ENCODE measurements around the gene LOC128125822.

Gene LOC128125822

GRCh38 chr6:63533952-63534351 lies 38.3 kb upstream of the LOC128125822 start:
- TF ChIP-seq ZBTB33 (IDR thresholded peaks at IDR 0.05; ENCODE audit: extremely low read depth, insufficient replicate concordance, low read length) (no peak), ATF3 (IDR thresholded peaks at IDR 0.05) (no peak), RAD21 (IDR thresholded peaks at IDR 0.05; ENCODE audit: low read depth) (no peak), ELF1 (IDR thresholded peaks at IDR 0.05; ENCODE audit: borderline replicate concordance, low read depth) (no peak), POLR2A (IDR thresholded peaks at IDR 0.05; ENCODE audit: borderline replicate concordance, extremely low read depth, insufficient read depth, insufficient read length) (no peak), POLR2AphosphoS5 (IDR thresholded peaks at IDR 0.05; ENCODE audit: low read depth, low read length) (no peak)
- H4K20me1 ChIP-seq (ENCODE audit: insufficient read depth), result no peaks in the 10 kb centered on the region
- intact Hi-C loops (cut with micrococcal nuclease), result no loop called here
- no peak overlapping the region for H3K4me2 ChIP-seq (ENCODE audit: low read length)
- H3K27ac ChIP-seq (ENCODE audit: low read depth, low read length), result no peak overlapping the region
- ATAC-seq (no peak), DNase-seq (ENCODE audit: low read depth, low spot score) (no peak)
- no peaks in the 10 kb centered on the region for H3K36me3 ChIP-seq (ENCODE audit: control insufficient read depth in 1 of 2, insufficient read depth in 2 of 2, low read length in 2 of 2)
- POLR2A ChIA-PET, result no interaction called here
- CTCF ChIA-PET, result no interaction called here
- no peak overlapping the region for H2AFZ ChIP-seq (ENCODE audit: low read depth, low read length, poor library complexity, severe bottlenecking)
- RAD21 ChIA-PET (ENCODE audit: low non-redundant PET in 1 of 2, low total read pairs in 2 of 2, uncharacterized antibody in 2 of 2, unreplicated experiment in 2 of 2), result no interaction called here
- no peaks in the 10 kb centered on the region for H3K9me3 ChIP-seq (ENCODE audit: control insufficient read depth in 1 of 2, insufficient read depth in 1 of 2, low read depth in 1 of 2, low read length in 2 of 2)
- H3K4me1 ChIP-seq (ENCODE audit: control insufficient read depth in 1 of 2, insufficient read depth in 2 of 2, low read length in 2 of 2), result peaks cover 12 to 22% of the 10 kb centered on the region in 2 experiments; a peak in 3 of 4 replicates
- no peak overlapping the region for H3K4me3 ChIP-seq (replicated peaks in 1 of 2; ENCODE audit: low read depth in 1 of 2, low read length in 2 of 2)
- no peaks in the 10 kb centered on the region for H3K79me2 ChIP-seq (ENCODE audit: insufficient read depth, low read length)
- H3K9me2 ChIP-seq (ENCODE audit: insufficient read depth), result no peaks in the 10 kb centered on the region
- H3K27me3 ChIP-seq (ENCODE audit: insufficient read depth, low read length), result no peaks in the 10 kb centered on the region
- no TSS peak for BruUV-seq (replicated peaks)
- H3K9ac ChIP-seq (ENCODE audit: low read length), result no peak overlapping the region

- H2AFZ ChIP-seq (ENCODE audit: low read depth, low read length, poor library complexity, severe bottlenecking), result peak overlapping the region; percentile 49
- no TSS peak for BruUV-seq (replicated peaks)
- ATAC-seq (no peak), DNase-seq (ENCODE audit: low read depth, low spot score) (no peak)
- no peak overlapping the region for H3K9ac ChIP-seq (ENCODE audit: low read length)
- H3K4me3 ChIP-seq (replicated peaks in 1 of 2; ENCODE audit: low read depth in 1 of 2, low read length in 2 of 2), result no peak overlapping the region
- H3K36me3 ChIP-seq (ENCODE audit: control insufficient read depth in 1 of 2, insufficient read depth in 2 of 2, low read length in 2 of 2), result no peaks in the 10 kb centered on the region
- H3K27me3 ChIP-seq (ENCODE audit: insufficient read depth, low read length), result no peaks in the 10 kb centered on the region
- no peaks in the 10 kb centered on the region for H3K9me3 ChIP-seq (ENCODE audit: control insufficient read depth in 1 of 2, insufficient read depth in 1 of 2, low read depth in 1 of 2, low read length in 2 of 2)
- no peak overlapping the region for H3K27ac ChIP-seq (ENCODE audit: low read depth, low read length)
- RAD21 ChIA-PET (ENCODE audit: low non-redundant PET in 1 of 2, low total read pairs in 2 of 2, uncharacterized antibody in 2 of 2, unreplicated experiment in 2 of 2), result no interaction called here
- H3K4me1 ChIP-seq (ENCODE audit: control insufficient read depth in 1 of 2, insufficient read depth in 2 of 2, low read length in 2 of 2), result peaks cover 3 to 9% of the 10 kb centered on the region in 2 experiments; a peak in 2 of 4 replicates
- CTCF ChIA-PET, result no interaction called here
- H4K20me1 ChIP-seq (ENCODE audit: insufficient read depth), result no peaks in the 10 kb centered on the region
- H3K4me2 ChIP-seq (ENCODE audit: low read length), result no peak overlapping the region
- no peaks in the 10 kb centered on the region for H3K79me2 ChIP-seq (ENCODE audit: insufficient read depth, low read length)
- POLR2A ChIA-PET, result no interaction called here
- no peaks in the 10 kb centered on the region for H3K9me2 ChIP-seq (ENCODE audit: insufficient read depth)
- intact Hi-C loops (cut with micrococcal nuclease), result no loop called here
- TF ChIP-seq JUND (IDR thresholded peaks at IDR 0.05), result no peak
- no peak for TF ChIP-seq RAD21 (IDR thresholded peaks at IDR 0.05; ENCODE audit: low read depth)
- no peak for TF ChIP-seq SIN3A (IDR thresholded peaks at IDR 0.05; ENCODE audit: low read depth)
- no peak for TF ChIP-seq REST (IDR thresholded peaks at IDR 0.05; ENCODE audit: low read depth)
- TF ChIP-seq POLR2A (IDR thresholded peaks at IDR 0.05; ENCODE audit: borderline replicate concordance, extremely low read depth, insufficient read depth, insufficient read length), result no peak
- TF ChIP-seq EZH2 (IDR thresholded peaks at IDR 0.05), result no peak
- TF ChIP-seq EGR1 (IDR thresholded peaks at IDR 0.05; ENCODE audit: low read depth), result no peak
- TF ChIP-seq ATF3 (IDR thresholded peaks at IDR 0.05), result no peak
- TF ChIP-seq YY1 (IDR thresholded peaks at IDR 0.05; ENCODE audit: extremely low read depth, insufficient replicate concordance, low read depth, low read length), result no peak
- TF ChIP-seq ZFX (IDR thresholded peaks at IDR 0.05), result no peak
- TF ChIP-seq FOSL1 (IDR thresholded peaks at IDR 0.05; ENCODE audit: low read depth), result no peak
These were observed 34.9 kb upstream of the LOC128125822 start for GRCh38 chr6:63537201-63537958.

Measured in HCT116 (cell line).